ENCODE results near the gene OSBPL9. TPM values are rescaled to one million over a fixed set of nuclear protein-coding genes. Genes with fewer than 3 reads are reported as not detected.
A peak's percentile ranks its signal among the peaks of the same experiment; 100 is the strongest.

OSBPL9 gene
- total RNA-seq (2011; cell fraction: chromatin; rRNA removed; ENCODE audit: low replicate concordance), result 130 and 303 TPM in 2 replicates
- total RNA-seq (2011; cell fraction: nucleolus; rRNA removed), result 63.4 and 95.5 TPM in 2 replicates
- 155 and 245 TPM in 2 replicates for total RNA-seq (2011; cell fraction: nucleoplasm; rRNA removed)
- 170 and 185 TPM in 2 replicates for total RNA-seq (2014; rRNA removed)
- 210 and 239 TPM in 2 replicates for total RNA-seq (2014; rRNA removed; fragmentation: Illumina TruSeq; extraction: Trizol)
- 209 and 211 TPM in 2 replicates for total RNA-seq (2015; rRNA removed; fragmentation: Illumina TruSeq; extraction: Trizol)
- 131 and 136 TPM in 2 replicates for total RNA-seq (2021)
- 194 and 219 TPM in 2 replicates for polyA plus RNA-seq (2011; rRNA removed)
- 158 and 177 TPM in 2 replicates for polyA plus RNA-seq (2011; cell fraction: cytosol; rRNA removed)
- 148 and 218 TPM in 2 replicates for polyA plus RNA-seq (2011; cell fraction: nucleus; rRNA removed)
- 109 and 119 TPM in 2 replicates for polyA plus RNA-seq (2012)
- 209 and 217 TPM in 2 replicates for polyA plus RNA-seq (2014; fragmentation: Illumina TruSeq; extraction: Trizol)
- polyA plus RNA-seq (2014; fragmentation: Nextera tagmentation; extraction: Ambion mirVana), result 10 to 100 TPM; 43.9 to 66.2 TPM
- polyA plus RNA-seq (2014; rRNA removed), result 140 and 148 TPM in 2 replicates
- polyA minus RNA-seq (2011; rRNA and poly(A)+ RNA removed), result 239 and 277 TPM in 2 replicates
- 116 and 142 TPM in 2 replicates for polyA minus RNA-seq (2011; cell fraction: cytosol; rRNA and poly(A)+ RNA removed)
- polyA minus RNA-seq (2011; cell fraction: nucleus; rRNA and poly(A)+ RNA removed), result 109 and 204 TPM in 2 replicates
- Bru-seq, nascent RNA, result percentile 86 among the genes with signal in this experiment
- percentile 88 among the genes with signal in this experiment for BruChase-seq, experiment 1, labeled RNA remaining after a 2-hour chase
- percentile 86 among the genes with signal in this experiment for BruChase-seq, experiment 2, labeled RNA remaining after a 6-hour chase
- long read RNA-seq, experiment 1, transcript OSBPL9-207 (20 exons, 2,755 nt), result minor isoform, 60 of 400 reads
- long read RNA-seq, experiment 1, transcript OSBPL9-222 (21 exons, 2,210 nt), result major isoform, 87 of 400 reads
- long read RNA-seq, experiment 1, transcript OSBPL9-201 (20 exons, 2,721 nt), result minor isoform, 23 of 400 reads
- long read RNA-seq, experiment 1, transcript OSBPL9-203 (24 exons, 2,893 nt), result minor isoform, 35 of 400 reads
- long read RNA-seq, experiment 1, partial matches to known transcripts, result 105 of 400 reads
- long read RNA-seq, experiment 1, other reads (novel, unspliced or antisense), result 89 of 400 reads
- long read RNA-seq, experiment 2, partial matches to known transcripts, result 40 of 131 reads
- long read RNA-seq, experiment 2, other reads (novel, unspliced or antisense), result 91 of 131 reads
- long read RNA-seq, experiment 3, transcript OSBPL9-207 (20 exons, 2,755 nt), result minor isoform, 12 of 112 reads
- long read RNA-seq, experiment 3, transcript OSBPL9-203 (24 exons, 2,893 nt), result minor isoform, 15 of 112 reads
- long read RNA-seq, experiment 3, transcript OSBPL9-222 (21 exons, 2,210 nt), result major isoform, 24 of 112 reads
- long read RNA-seq, experiment 3, partial matches to known transcripts, result 30 of 112 reads
- long read RNA-seq, experiment 3, other reads (novel, unspliced or antisense), result 23 of 112 reads

DNA sequence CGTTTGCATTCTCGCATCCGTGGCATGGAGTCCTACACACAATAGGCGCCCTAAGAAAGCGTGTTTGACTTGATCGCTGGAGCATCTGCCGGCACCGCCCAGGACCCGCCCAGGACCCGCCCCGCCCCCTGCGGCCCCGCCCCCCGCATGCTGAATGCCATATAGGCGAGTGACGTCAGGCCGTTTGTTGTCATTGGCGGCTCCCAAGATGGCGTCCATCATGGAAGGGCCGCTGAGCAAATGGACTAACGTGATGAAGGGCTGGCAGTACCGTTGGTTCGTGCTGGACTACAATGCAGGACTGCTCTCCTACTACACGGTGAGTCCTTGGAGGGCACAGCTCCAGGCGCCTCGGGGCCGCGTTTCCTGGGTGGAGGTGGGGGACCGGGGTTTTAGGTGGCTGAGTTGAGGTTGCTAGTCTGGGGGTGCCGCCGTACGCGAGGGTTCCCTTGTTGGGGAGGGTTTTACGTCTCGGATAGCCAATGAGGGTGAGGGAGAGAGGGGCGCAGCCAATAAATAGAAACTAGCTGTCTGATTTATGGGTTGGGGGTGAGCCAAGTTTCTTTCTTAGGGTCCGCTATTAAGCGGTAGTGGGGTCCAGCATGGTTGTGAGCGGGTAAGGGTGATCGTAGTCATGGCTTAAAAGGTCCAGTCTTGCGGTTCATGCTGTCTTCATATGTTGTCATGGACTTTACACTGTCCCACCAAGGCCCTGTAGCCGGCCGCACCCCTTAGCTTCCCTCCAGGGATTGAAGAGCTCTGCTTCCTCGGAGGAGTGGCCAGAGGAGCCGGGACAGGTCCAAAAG lies at the start of gene OSBPL9:
Gene OSBPL9, plus strand, starts transcription at position 190 of the 806 bp plus-strand sequence. Its CDS starts 19 bp downstream, at position 209.
- H3K27me3 ChIP-seq (ENCODE audit: control insufficient read depth in 2 of 2, insufficient read depth in 2 of 2, low read length in 2 of 2), result no peaks in the 10 kb centered on the region
- DNase-seq (ENCODE audit: extremely low read depth in 1 of 4, low spot score in 3 of 4) (peak; percentile 95 to 97 (median 96)), ATAC-seq (peak; percentile 90), FAIRE-seq (peak; percentile 67)
- H3K79me2 ChIP-seq (ENCODE audit: control insufficient read depth, insufficient read depth, low read length), result peaks cover 52% of the 10 kb centered on the region
- WGBS (ENCODE audit: insufficient coverage, low coverage, missing lambda C conversion rate), result under 1% methylated on average over 45 of the region's 45 CpGs
- ChIA-PET POLR2A (interaction anchor here (0.6 to 2.7 kb wide), 17 partner anchors 8 to 286 kb away, joined by 3 to 19 read pairs (median 3); no protein-coding TSS in a partner anchor), CTCF (ENCODE audit: low intra/inter-chr PET ratio) (no interaction called here)
- peak within 1 kb of the TSS; percentile 100 for H2AFZ ChIP-seq (ENCODE audit: low read depth, low read length)
- H4K20me1 ChIP-seq (replicated peaks; ENCODE audit: control insufficient read depth, insufficient read depth, low read length), result peaks cover 3% of the 10 kb centered on the region; the same call in 1 of the 2 replicates
- intact Hi-C loops (cut with micrococcal nuclease) (no loop called here), in situ Hi-C loops (cut with MboI) (no loop called here)
- no peaks in the 10 kb centered on the region for H3K36me3 ChIP-seq (ENCODE audit: control insufficient read depth, insufficient read depth, low read length)
- no peaks in the 10 kb centered on the region for H3K9me1 ChIP-seq (ENCODE audit: control insufficient read depth, insufficient read depth, low read length)
- BruUV-seq (replicated peaks), result TSS peak; percentile 65
- H3K4me2 ChIP-seq (ENCODE audit: insufficient read depth, low read length), result peak within 1 kb of the TSS; percentile 99
- peak within 1 kb of the TSS; percentile 94 for H3K27ac ChIP-seq (ENCODE audit: extremely low read depth, low read depth, low read length)
- no peaks in the 10 kb centered on the region for H3K9me3 ChIP-seq (replicated peaks; ENCODE audit: control insufficient read depth, insufficient read depth, low read depth, low read length)
- H3K4me3 ChIP-seq, result peak within 1 kb of the TSS; percentile 86
- H3K9ac ChIP-seq (ENCODE audit: insufficient read depth in 1 of 2, low read depth in 2 of 2, low read length in 2 of 2), result peak within 1 kb of the TSS; percentile 84 to 98
- peaks cover 16 to 40% of the 10 kb centered on the region in 2 experiments for H3K4me1 ChIP-seq (replicated peaks in 1 of 2; ENCODE audit: control insufficient read depth in 2 of 2, insufficient read depth in 2 of 2, low read length in 2 of 2)
- TF ChIP-seq GABPA (tag; conservative IDR thresholded peaks at IDR 0.05; ENCODE audit: low read depth) (no peak), BHLHE40 (IDR thresholded peaks at IDR 0.05; ENCODE audit: low read length) (peak; percentile 38; the same call in 1 of the 2 replicates), TAF1 (IDR thresholded peaks at IDR 0.05; ENCODE audit: control insufficient read depth, extremely low read depth, insufficient read depth, low read length, severe bottlenecking) (peak; percentile 92), EP400 (IDR thresholded peaks at IDR 0.05) (peak; percentile 91), XRCC3 (IDR thresholded peaks at IDR 0.05) (no peak), FOXA3 (CRISPR knock-in tag; conservative IDR thresholded peaks at IDR 0.05 in 1 of 2, IDR thresholded peaks at IDR 0.05 in 1 of 2) (peak in 1 of 2 experiments; percentile 77; a peak in 2 of 4 replicates), ZBTB12 (CRISPR knock-in tag; IDR thresholded peaks at IDR 0.05) (peak; percentile 58), DPF2 (IDR thresholded peaks at IDR 0.05) (no peak; the same call in 1 of the 2 replicates), JUN (IDR thresholded peaks at IDR 0.05; ENCODE audit: borderline replicate concordance, low read depth, low read length) (0 out of 2 replicates have a peak, but pooled peaks have one; percentile 19), JUN (CRISPR knock-in tag; IDR thresholded peaks at IDR 0.05; ENCODE audit: borderline replicate concordance) (peak; percentile 64; the same call in 1 of the 2 replicates)
- TF ChIP-seq, protein P1, sequence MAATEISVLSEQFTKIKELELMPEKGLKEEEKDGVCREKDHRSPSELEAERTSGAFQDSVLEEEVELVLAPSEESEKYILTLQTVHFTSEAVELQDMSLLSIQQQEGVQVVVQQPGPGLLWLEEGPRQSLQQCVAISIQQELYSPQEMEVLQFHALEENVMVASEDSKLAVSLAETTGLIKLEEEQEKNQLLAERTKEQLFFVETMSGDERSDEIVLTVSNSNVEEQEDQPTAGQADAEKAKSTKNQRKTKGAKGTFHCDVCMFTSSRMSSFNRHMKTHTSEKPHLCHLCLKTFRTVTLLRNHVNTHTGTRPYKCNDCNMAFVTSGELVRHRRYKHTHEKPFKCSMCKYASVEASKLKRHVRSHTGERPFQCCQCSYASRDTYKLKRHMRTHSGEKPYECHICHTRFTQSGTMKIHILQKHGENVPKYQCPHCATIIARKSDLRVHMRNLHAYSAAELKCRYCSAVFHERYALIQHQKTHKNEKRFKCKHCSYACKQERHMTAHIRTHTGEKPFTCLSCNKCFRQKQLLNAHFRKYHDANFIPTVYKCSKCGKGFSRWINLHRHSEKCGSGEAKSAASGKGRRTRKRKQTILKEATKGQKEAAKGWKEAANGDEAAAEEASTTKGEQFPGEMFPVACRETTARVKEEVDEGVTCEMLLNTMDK (IDR thresholded peaks at IDR 0.05; ENCODE audit: borderline replicate concordance, insufficient read depth, low read depth, low read length, poor library complexity, severe bottlenecking), result no peak
